WTC11 (cell line): ENCODE data around the gene AHRR.

ENCODE experiments used
- ATF1 ChIP-seq: sonication (generic); formaldehyde crosslinking; IDR thresholded peaks from 2 replicates; pipeline ENCODE4 v1.8.1; 2023; ENCODE audit warnings: mild to moderate bottlenecking, moderate library complexity, missing genetic modification reagents
- ATF2 ChIP-seq: sonication (generic); formaldehyde crosslinking; IDR thresholded peaks from 2 replicates; pipeline ENCODE4 v1.8.1; 2022; ENCODE audit warnings: low read depth, missing genetic modification reagents, borderline replicate concordance
- ATF3 ChIP-seq: sonication (generic); formaldehyde crosslinking; conservative IDR thresholded peaks from 2 replicates; pipeline ENCODE4 v1.8.1; 2022; ENCODE audit warnings: mild to moderate bottlenecking, missing genetic modification reagents
- CTCF ChIP-seq: fragments of 200-600 bp; IDR thresholded peaks from 2 replicates; pipeline ENCODE4 v1.8.0; 2022; ENCODE audit warnings: antibody characterized with exemption
- ELF4 ChIP-seq: sonication (generic); formaldehyde crosslinking; IDR thresholded peaks from 2 replicates; pipeline ENCODE4 v1.8.1; 2022; ENCODE audit warnings: low read depth, mild to moderate bottlenecking, moderate library complexity, missing genetic modification reagents
- IRF1 ChIP-seq: sonication (generic); formaldehyde crosslinking; IDR thresholded peaks from 2 replicates; pipeline ENCODE4 v1.8.0; 2023; ENCODE audit warnings: missing genetic modification reagents
- MAX ChIP-seq: sonication (generic); formaldehyde crosslinking; IDR thresholded peaks from 2 replicates; pipeline ENCODE4 v1.8.0; 2022; ENCODE audit warnings: mild to moderate bottlenecking, missing genetic modification reagents
- SMAD3 ChIP-seq: sonication (generic); formaldehyde crosslinking; IDR thresholded peaks from 2 replicates; pipeline ENCODE4 v1.8.0; 2022; ENCODE audit warnings: missing genetic modification reagents, mild to moderate bottlenecking, borderline replicate concordance
- ZBTB21 ChIP-seq: sonication (generic); formaldehyde crosslinking; IDR thresholded peaks from 2 replicates; pipeline ENCODE4 v1.8.1; 2023; ENCODE audit warnings: mild to moderate bottlenecking, missing genetic modification reagents, borderline replicate concordance

- TF ChIP-seq CTCF (no peak), SMAD3 (CRISPR knock-in tag) (no peak), ATF2 (CRISPR knock-in tag) (no peak), ELF4 (CRISPR knock-in tag) (no peak), IRF1 (no peak), ATF1 (no peak), MAX (CRISPR knock-in tag) (no peak), ATF3 (CRISPR knock-in tag) (no peak), ZBTB21 (CRISPR knock-in tag) (no peak)
Measured at GRCh38 chr5:335740-336038, 14.2 kb downstream of the AHRR start.
